ENCODE measurements around the gene ARRB1.
"Not testable (repeated sequence)": the region's sequence is repeated elsewhere in the genome, so short reads cannot be mapped to it uniquely, and the experiment has no call there.

Gene ARRB1

GRCh38 chr11:75275581-75275980 lies 75.9 kb downstream of the ARRB1 start:
- H3K14ac ChIP-seq (ENCODE audit: low read length): no peak overlapping the region
- no peak overlapping the region for H2AK5ac ChIP-seq (ENCODE audit: low read length)
- WGBS (ENCODE audit: extremely low coverage, insufficient coverage, insufficient read length): no CpG with 5 or more reads among the region's 6 CpGs
- no peak overlapping the region for H3K27ac ChIP-seq (ENCODE audit: low read depth, low read length)
- H3K79me2 ChIP-seq (ENCODE audit: control insufficient read depth, insufficient read depth, low read length, poor library complexity): no peaks in the 10 kb centered on the region
- no peak overlapping the region for H2BK120ac ChIP-seq (ENCODE audit: insufficient read depth, low read length, poor library complexity)
- H2AFZ ChIP-seq (ENCODE audit: insufficient read depth, low read length, poor library complexity): no peak overlapping the region
- H4K8ac ChIP-seq (ENCODE audit: low read depth, low read length): no peak overlapping the region
- no peak overlapping the region for H2BK5ac ChIP-seq (ENCODE audit: low read depth, low read length, poor library complexity)
- H4K91ac ChIP-seq (ENCODE audit: low read depth, low read length): no peak overlapping the region
- no peak overlapping the region for H3K23ac ChIP-seq (ENCODE audit: low read length)
- H3K9me3 ChIP-seq (ENCODE audit: insufficient read depth, low read depth, low read length): no peaks in the 10 kb centered on the region
- H3K4ac ChIP-seq (ENCODE audit: low read depth, low read length): no peak overlapping the region
- no peak overlapping the region for H3K18ac ChIP-seq (ENCODE audit: low read length)
- no peak overlapping the region for H4K12ac ChIP-seq (ENCODE audit: low read depth, low read length)
- H3K4me3 ChIP-seq (ENCODE audit: low read depth, low read length): no peak overlapping the region
- H3K27me3 ChIP-seq (ENCODE audit: insufficient read depth, low read length): no peaks in the 10 kb centered on the region
- peak in 1 of 2 donors; percentile 7 for DNase-seq
- peaks cover 0 to 3% of the 10 kb centered on the region in 2 experiments for H3K4me1 ChIP-seq (ENCODE audit: control insufficient read depth in 1 of 2, insufficient read depth in 2 of 2, low read length in 2 of 2)
- peaks cover 49 to 55% of the 10 kb centered on the region in 2 experiments for H3K36me3 ChIP-seq (ENCODE audit: control insufficient read depth in 1 of 2, insufficient read depth in 2 of 2, low read length in 2 of 2)
- H3K79me1 ChIP-seq (ENCODE audit: low read length): no peaks in the 10 kb centered on the region
- H3K9ac ChIP-seq (ENCODE audit: low read length): no peak overlapping the region
- no peak overlapping the region for H3K4me2 ChIP-seq (ENCODE audit: low read length)
- no peak overlapping the region for H2BK12ac ChIP-seq (ENCODE audit: low read length)

- not testable (repeated sequence) for H3K79me2 ChIP-seq (ENCODE audit: control insufficient read depth, insufficient read depth, low read length, poor library complexity); H3K4ac ChIP-seq (ENCODE audit: low read depth, low read length); H3K14ac ChIP-seq (ENCODE audit: low read length); H2AK5ac ChIP-seq (ENCODE audit: low read length); H3K4me2 ChIP-seq (ENCODE audit: low read length); H3K79me1 ChIP-seq (ENCODE audit: low read length); H3K4me1 ChIP-seq (ENCODE audit: control insufficient read depth in 1 of 2, insufficient read depth in 2 of 2, low read length in 2 of 2); H2BK12ac ChIP-seq (ENCODE audit: low read length); H2AFZ ChIP-seq (ENCODE audit: insufficient read depth, low read length, poor library complexity); H2BK120ac ChIP-seq (ENCODE audit: insufficient read depth, low read length, poor library complexity); H2BK5ac ChIP-seq (ENCODE audit: low read depth, low read length, poor library complexity); H4K8ac ChIP-seq (ENCODE audit: low read depth, low read length); H3K27me3 ChIP-seq (ENCODE audit: insufficient read depth, low read length); H3K18ac ChIP-seq (ENCODE audit: low read length); H3K9me3 ChIP-seq (ENCODE audit: insufficient read depth, low read depth, low read length); H3K27ac ChIP-seq (ENCODE audit: low read depth, low read length); H3K9ac ChIP-seq (ENCODE audit: low read length); H4K12ac ChIP-seq (ENCODE audit: low read depth, low read length); H3K23ac ChIP-seq (ENCODE audit: low read length); H3K4me3 ChIP-seq (ENCODE audit: low read depth, low read length); H4K91ac ChIP-seq (ENCODE audit: low read depth, low read length)
- DNase-seq: peak in 1 of 2 donors; percentile 32
- no CpG with 5 or more reads among the region's 3 CpGs for WGBS (ENCODE audit: extremely low coverage, insufficient coverage, insufficient read length)
- H3K36me3 ChIP-seq (ENCODE audit: control insufficient read depth in 1 of 2, insufficient read depth in 2 of 2, low read length in 2 of 2): peaks cover 49 to 55% of the 10 kb centered on the region in 2 experiments
Measured at GRCh38 chr11:75274716-75275115, 76.7 kb downstream of the ARRB1 start.

GRCh38 chr11:75273411-75274391 lies 77.8 kb downstream of the ARRB1 start:
- Histone ChIP-seq H3K4me1 (ENCODE audit: control insufficient read depth in 1 of 2, insufficient read depth in 2 of 2, low read length in 2 of 2) (no peaks in the 10 kb centered on the region), H4K8ac (ENCODE audit: low read depth, low read length) (no peak overlapping the region), H2BK120ac (ENCODE audit: insufficient read depth, low read length, poor library complexity) (no peak overlapping the region), H3K9me3 (ENCODE audit: insufficient read depth, low read depth, low read length) (no peaks in the 10 kb centered on the region), H3K4me3 (ENCODE audit: low read depth, low read length) (no peak overlapping the region), H3K9ac (ENCODE audit: low read length) (no peak overlapping the region), H3K27ac (ENCODE audit: low read depth, low read length) (no peak overlapping the region), H3K36me3 (ENCODE audit: control insufficient read depth in 1 of 2, insufficient read depth in 2 of 2, low read length in 2 of 2) (peaks cover 46 to 52% of the 10 kb centered on the region in 2 experiments), H3K79me1 (ENCODE audit: low read length) (no peaks in the 10 kb centered on the region), H3K14ac (ENCODE audit: low read length) (no peak overlapping the region), H3K4ac (ENCODE audit: low read depth, low read length) (no peak overlapping the region), H3K27me3 (ENCODE audit: insufficient read depth, low read length) (no peaks in the 10 kb centered on the region), H3K18ac (ENCODE audit: low read length) (no peak overlapping the region), H3K23ac (ENCODE audit: low read length) (no peak overlapping the region), H4K12ac (ENCODE audit: low read depth, low read length) (no peak overlapping the region), H3K4me2 (ENCODE audit: low read length) (no peak overlapping the region), H4K91ac (ENCODE audit: low read depth, low read length) (no peak overlapping the region), H2BK12ac (ENCODE audit: low read length) (no peak overlapping the region), H2BK5ac (ENCODE audit: low read depth, low read length, poor library complexity) (no peak overlapping the region), H3K79me2 (ENCODE audit: control insufficient read depth, insufficient read depth, low read length, poor library complexity) (no peaks in the 10 kb centered on the region), H2AFZ (ENCODE audit: insufficient read depth, low read length, poor library complexity) (no peak overlapping the region), H2AK5ac (ENCODE audit: low read length) (no peak overlapping the region)
- WGBS (ENCODE audit: extremely low coverage, insufficient coverage, insufficient read length): no CpG with 5 or more reads among the region's 15 CpGs
- no peak for DNase-seq

- Histone ChIP-seq H3K27ac (ENCODE audit: low read depth, low read length) (no peak overlapping the region), H3K23ac (ENCODE audit: low read length) (no peak overlapping the region), H2AFZ (ENCODE audit: insufficient read depth, low read length, poor library complexity) (no peak overlapping the region), H3K79me1 (ENCODE audit: low read length) (no peaks in the 10 kb centered on the region), H4K8ac (ENCODE audit: low read depth, low read length) (no peak overlapping the region), H3K27me3 (ENCODE audit: insufficient read depth, low read length) (no peaks in the 10 kb centered on the region), H3K9me3 (ENCODE audit: insufficient read depth, low read depth, low read length) (no peaks in the 10 kb centered on the region), H2AK5ac (ENCODE audit: low read length) (no peak overlapping the region), H2BK5ac (ENCODE audit: low read depth, low read length, poor library complexity) (no peak overlapping the region), H4K12ac (ENCODE audit: low read depth, low read length) (no peak overlapping the region), H3K4ac (ENCODE audit: low read depth, low read length) (no peak overlapping the region), H3K36me3 (ENCODE audit: control insufficient read depth in 1 of 2, insufficient read depth in 2 of 2, low read length in 2 of 2) (peaks cover 41 to 48% of the 10 kb centered on the region in 2 experiments), H4K91ac (ENCODE audit: low read depth, low read length) (no peak overlapping the region), H3K4me3 (ENCODE audit: low read depth, low read length) (no peak overlapping the region), H3K4me1 (ENCODE audit: control insufficient read depth in 1 of 2, insufficient read depth in 2 of 2, low read length in 2 of 2) (no peaks in the 10 kb centered on the region), H3K9ac (ENCODE audit: low read length) (no peak overlapping the region), H3K18ac (ENCODE audit: low read length) (no peak overlapping the region), H2BK120ac (ENCODE audit: insufficient read depth, low read length, poor library complexity) (no peak overlapping the region), H3K79me2 (ENCODE audit: control insufficient read depth, insufficient read depth, low read length, poor library complexity) (no peaks in the 10 kb centered on the region), H3K14ac (ENCODE audit: low read length) (no peak overlapping the region), H2BK12ac (ENCODE audit: low read length) (no peak overlapping the region), H3K4me2 (ENCODE audit: low read length) (no peak overlapping the region)
- WGBS (ENCODE audit: extremely low coverage, insufficient coverage, insufficient read length): no CpG with 5 or more reads among the region's 12 CpGs
- no peak for DNase-seq
Measured at GRCh38 chr11:75272821-75273301, 78.6 kb downstream of the ARRB1 start.
